Activated CD8-positive, alpha-beta T cell treated with anti-CD3 and anti-CD28 coated beads for 36 hours (primary cell): Measurements from ENCODE around the gene ZFAND2B. TPM values are rescaled to one million over a fixed set of nuclear protein-coding genes. Genes with fewer than 3 reads are reported as not detected.

Source experiments
- ATAC-seq: fragments of 200-7000 bp; cut with Tn5 transposase; one replicate; pipeline ENCODE4 v1.10.0; 2021; ENCODE audit warnings: mild to moderate bottlenecking, moderate library complexity
- CTCF ChIA-PET: fragments of 350-600 bp; sonication (Branson Sonifier 250); formaldehyde crosslinking; loops from one replicate; lab custom pipeline; 2021; ENCODE audit warnings: antibody characterized with exemption; lab: Charles Lee
- POLR2A ChIA-PET: fragments of 350-600 bp; sonication (Branson Sonifier 250); formaldehyde crosslinking; loops from one replicate; lab custom pipeline; 2021; ENCODE audit warnings: antibody characterized with exemption; lab: Charles Lee
- DNase-seq: peaks from one replicate; pipeline ENCODE4 v3.0.0-alpha.2; 2020
- H3K27ac Mint-ChIP-seq: one replicate; pipeline ENCODE4 v1.8.0; 2021; ENCODE audit warnings: mild to moderate bottlenecking, mixed read lengths
- H3K27me3 Mint-ChIP-seq: one replicate; pipeline ENCODE4 v1.8.0; 2021; ENCODE audit warnings: mixed read lengths
- H3K36me3 Mint-ChIP-seq: one replicate; pipeline ENCODE4 v1.8.0; 2021; ENCODE audit warnings: low read depth, mixed read lengths
- H3K4me1 Mint-ChIP-seq: one replicate; pipeline ENCODE4 v1.8.0; 2021; ENCODE audit warnings: low read depth, mixed read lengths
- H3K4me3 Mint-ChIP-seq: one replicate; pipeline ENCODE4 v1.8.0; 2021; ENCODE audit warnings: mild to moderate bottlenecking, moderate library complexity, mixed read lengths
- H3K9me3 Mint-ChIP-seq: one replicate; pipeline ENCODE4 v1.8.0; 2021; ENCODE audit warnings: mixed read lengths
- CTCF ChIP-seq: fragments of 200-600 bp; IDR thresholded peaks from one replicate; pipeline ENCODE4 v1.8.0; 2022; ENCODE audit warnings: antibody characterized with exemption, mild to moderate bottlenecking
- intact Hi-C: fragments of 100-400 bp; cut with micrococcal nuclease; formaldehyde crosslinking; loops from one replicate; pipeline ENCODE4 v1.10.0; 2022
- total RNA-seq, 2 experiments: library from RNA; stranded (reverse); gene quantifications; one replicate each; pipeline ENCODE4 v1.2.3, GENCODE V29; 2021

Gene ZFAND2B
- 10 to 100 TPM; 31.3 to 33.3 TPM for total RNA-seq

GRCh38 chr2:219206328-219207133 is at the start of gene ZFAND2B:
Gene ZFAND2B (plus strand): TSS chr2:219206782. CDS start chr2:219206988, 206 bp downstream.
- Mint-ChIP-seq H3K27ac (peak within 1 kb of the TSS; percentile 96), H3K4me1 (peaks cover 41% of the 10 kb centered on the region)
- TF ChIP-seq CTCF, result no peak

GRCh38 chr2:219157396-219157795 is 49.2 kb upstream of the ZFAND2B start:
- intact Hi-C loops, result loop anchor here (5.0 kb wide), 1 partner anchor 195 kb away; no protein-coding TSS in a partner anchor
- CTCF ChIA-PET, result interaction anchor here (0.8 to 10.6 kb wide), 16 partner anchors 16 to 194 kb away, joined by 3 to 192 read pairs (median 5); partner anchors contain the start of genes ABCB6, CNPPD1, IHH and SLC23A3
- DNase-seq, result no peak
- no peaks in the 10 kb centered on the region for H3K27me3 Mint-ChIP-seq
- peaks cover 13% of the 10 kb centered on the region for H3K36me3 Mint-ChIP-seq
- H3K9me3 Mint-ChIP-seq, result no peaks in the 10 kb centered on the region
- no peak for TF ChIP-seq CTCF
- POLR2A ChIA-PET, result interaction anchor here (0.8 kb wide), 1 partner anchor 54 kb away, joined by 3 read pairs; no protein-coding TSS in a partner anchor
- ATAC-seq, result no peak
- H3K4me3 Mint-ChIP-seq, result no peak overlapping the region
- H3K4me1 Mint-ChIP-seq, result peaks cover 18% of the 10 kb centered on the region
- no peak overlapping the region for H3K27ac Mint-ChIP-seq

More at GRCh38 chr2:219206328-219207133, at the start of gene ZFAND2B:
- H3K4me3 Mint-ChIP-seq, result peak within 1 kb of the TSS; percentile 90
- intact Hi-C loops, result loop anchor here (5.0 kb wide), 1 partner anchor 34 kb away; the partner anchor contains the start of gene SLC23A3
- CTCF ChIA-PET, result interaction anchor here (0.7 to 4.4 kb wide), 17 partner anchors 11 to 309 kb away, joined by 3 to 21 read pairs (median 4); partner anchors contain the start of genes ABCB6, ANKZF1, ATG9A and CNPPD1
- peaks cover 27% of the 10 kb centered on the region for H3K36me3 Mint-ChIP-seq
- POLR2A ChIA-PET, result interaction anchor here (0.6 to 4.1 kb wide), 15 partner anchors 10 to 915 kb away, joined by 3 to 31 read pairs (median 4); partner anchors contain the start of genes ABCB6, CNPPD1, DNAJB2 and GLB1L
- ATAC-seq (peak; percentile 93), DNase-seq (peak; percentile 96)
- peaks cover 7% of the 10 kb centered on the region for H3K9me3 Mint-ChIP-seq
- no peaks in the 10 kb centered on the region for H3K27me3 Mint-ChIP-seq

GRCh38 chr2:219158025-219158424 is 48.6 kb upstream of the ZFAND2B start:
- Mint-ChIP-seq H3K27me3 (no peaks in the 10 kb centered on the region), H3K36me3 (peaks cover 13% of the 10 kb centered on the region), H3K9me3 (no peaks in the 10 kb centered on the region), H3K27ac (no peak overlapping the region), H3K4me1 (peaks cover 18% of the 10 kb centered on the region), H3K4me3 (no peak overlapping the region)
- no peak for TF ChIP-seq CTCF
- intact Hi-C loops, result loop anchor here (5.0 kb wide), 1 partner anchor 194 kb away; no protein-coding TSS in a partner anchor
- ATAC-seq, result no peak
- ChIA-PET POLR2A (interaction anchor here (0.8 to 1.0 kb wide), 2 partner anchors 29 to 54 kb away, joined by 3 read pairs; no protein-coding TSS in a partner anchor), CTCF (interaction anchor here (1.0 to 10.6 kb wide), 13 partner anchors 15 to 177 kb away, joined by 3 to 192 read pairs (median 8); partner anchors contain the start of genes CNPPD1, IHH and SLC23A3)
- no peak for DNase-seq

- DNase-seq (no peak), ATAC-seq (no peak)
- no peak overlapping the region for H3K4me3 Mint-ChIP-seq
- intact Hi-C loops, result loop anchor here (5.0 kb wide), 1 partner anchor 194 kb away; no protein-coding TSS in a partner anchor
- POLR2A ChIA-PET, result interaction anchor here (1.0 to 1.7 kb wide), 5 partner anchors 16 to 101 kb away, joined by 3 to 7 read pairs (median 3); partner anchors contain the start of genes ANKZF1 and ATG9A
- H3K27ac Mint-ChIP-seq, result no peak overlapping the region
- H3K4me1 Mint-ChIP-seq, result peaks cover 18% of the 10 kb centered on the region
- H3K36me3 Mint-ChIP-seq, result peaks cover 13% of the 10 kb centered on the region
- no peaks in the 10 kb centered on the region for H3K27me3 Mint-ChIP-seq
- no peak for TF ChIP-seq CTCF
- CTCF ChIA-PET, result interaction anchor here (0.7 to 10.6 kb wide), 26 partner anchors 8 to 261 kb away, joined by 3 to 192 read pairs (median 6); partner anchors contain the start of genes ANKZF1, ATG9A, CNPPD1 and IHH
- H3K9me3 Mint-ChIP-seq, result no peaks in the 10 kb centered on the region
Observed at GRCh38 chr2:219158586-219158985, 48.0 kb upstream of the ZFAND2B start.
